GM21737 (cell line): ENCODE data around the gene ARHGAP1.

Source experiments
- ATAC-seq: cut with Tn5 transposase; IDR thresholded peaks from one replicate; pipeline ENCODE4 v1.9.1; 2021; ENCODE audit warnings: mild to moderate bottlenecking, moderate library complexity; ENCODE audit not compliant: unreplicated experiment

Gene ARHGAP1

GRCh38 chr11:46643531-46643930 lies 56.9 kb downstream of the ARHGAP1 start:
- no peak for ATAC-seq

GRCh38 chr11:46642627-46643335 lies 57.6 kb downstream of the ARHGAP1 start:
- no peak for ATAC-seq

- no peak for ATAC-seq
Observed at GRCh38 chr11:46641639-46642038, 58.8 kb downstream of the ARHGAP1 start.

GRCh38 chr11:46640036-46640788 lies 60.2 kb downstream of the ARHGAP1 start:
- ATAC-seq: no peak

GRCh38 chr11:46639197-46639839 lies 61.1 kb downstream of the ARHGAP1 start:
- no peak for ATAC-seq

- ATAC-seq: no peak
Observed at GRCh38 chr11:46637546-46637945, 62.9 kb downstream of the ARHGAP1 start.

GRCh38 chr11:46635557-46636139 lies 64.8 kb downstream of the ARHGAP1 start:
- no peak for ATAC-seq

- ATAC-seq: no peak
Observed at GRCh38 chr11:46633291-46634217, 66.9 kb downstream of the ARHGAP1 start.

- no peak for ATAC-seq
Observed at GRCh38 chr11:46632502-46632901, 67.9 kb downstream of the ARHGAP1 start.

GRCh38 chr11:46631676-46632075 lies 68.7 kb downstream of the ARHGAP1 start:
- no peak for ATAC-seq

GRCh38 chr11:46630237-46630636 lies 70.2 kb downstream of the ARHGAP1 start:
- no peak for ATAC-seq

- no peak for ATAC-seq
Observed at GRCh38 chr11:46628961-46629360, 71.5 kb downstream of the ARHGAP1 start.
